GM23338 (cell line): ENCODE measurements around the gene LDLRAD2. TPM values are rescaled to one million over a fixed set of nuclear protein-coding genes. Genes with fewer than 3 reads are reported as not detected.

Experiments
- ATAC-seq: fragments of 200-7000 bp; cut with Tn5 transposase; 3 replicates; pipeline ENCODE4 v1.9.1; 2020
- DNase-seq: peaks from one replicate; pipeline ENCODE4 v3.0.0-alpha.2; 2015; ENCODE audit warnings: low spot score
- H2AFZ ChIP-seq: fragments of 200-600 bp; sonication (generic); 2 replicates; pipeline ENCODE4 v1.8.0; 2016; ENCODE audit warnings: antibody characterized with exemption, mild to moderate bottlenecking, moderate library complexity
- H3F3A ChIP-seq: fragments of 200-600 bp; sonication (generic); replicated peaks from 2 replicates; pipeline ENCODE4 v1.8.0; 2017; ENCODE audit warnings: antibody characterized with exemption, mixed run types, low read depth
- H3K27ac ChIP-seq: fragments of 200-600 bp; sonication (generic); 2 replicates; pipeline ENCODE4 v1.6.1; 2016; ENCODE audit warnings: low read depth
- H3K27me3 ChIP-seq: fragments of 200-600 bp; sonication (generic); 2 replicates; pipeline ENCODE4 v1.8.0; 2016; ENCODE audit warnings: mild to moderate bottlenecking, mixed run types, moderate library complexity; ENCODE audit not compliant: insufficient read depth
- H3K36me3 ChIP-seq: fragments of 200-600 bp; sonication (generic); 2 replicates; pipeline ENCODE4 v1.8.0; 2016; ENCODE audit warnings: mild to moderate bottlenecking; ENCODE audit not compliant: insufficient read depth
- H3K4me1 ChIP-seq: fragments of 200-600 bp; sonication (generic); 2 replicates; pipeline ENCODE4 v1.8.0; 2016; ENCODE audit warnings: mild to moderate bottlenecking, moderate library complexity; ENCODE audit not compliant: insufficient read depth
- H3K4me2 ChIP-seq: fragments of 200-600 bp; sonication (generic); 2 replicates; pipeline ENCODE4 v1.7.1; 2017; ENCODE audit warnings: mixed run types
- H3K4me3 ChIP-seq: fragments of 200-600 bp; sonication (generic); 2 replicates; pipeline ENCODE4 v1.6.1; 2016; ENCODE audit warnings: mixed run types
- H3K79me2 ChIP-seq: fragments of 200-600 bp; sonication (generic); replicated peaks from 2 replicates; pipeline ENCODE4 v1.8.0; 2017; ENCODE audit warnings: mild to moderate bottlenecking; ENCODE audit not compliant: insufficient read depth
- H3K9me2 ChIP-seq: fragments of 200-600 bp; sonication (generic); 2 replicates; pipeline ENCODE4 v1.8.0; 2017; ENCODE audit not compliant: insufficient read depth
- H4K20me1 ChIP-seq: fragments of 200-600 bp; sonication (generic); replicated peaks from 2 replicates; pipeline ENCODE4 v1.8.0; 2017; ENCODE audit warnings: mild to moderate bottlenecking; ENCODE audit not compliant: insufficient read depth
- H3K27ac Mint-ChIP-seq: 2 replicates; pipeline ENCODE4 v1.8.0; 2020; ENCODE audit warnings: inconsistent platforms, mild to moderate bottlenecking, moderate library complexity, mixed read lengths
- H3K27me3 Mint-ChIP-seq: 3 replicates; pipeline ENCODE4 v1.8.0; 2022; ENCODE audit warnings: low read depth, mild to moderate bottlenecking, moderate library complexity, mixed read lengths, inconsistent platforms; ENCODE audit not compliant: insufficient read depth, poor library complexity
- H3K36me3 Mint-ChIP-seq: 3 replicates; pipeline ENCODE4 v1.8.0; 2021; ENCODE audit warnings: low read depth, mild to moderate bottlenecking, inconsistent platforms, moderate library complexity, mixed read lengths
- H3K4me1 Mint-ChIP-seq: 3 replicates; pipeline ENCODE4 v1.8.0; 2020; ENCODE audit warnings: mild to moderate bottlenecking, inconsistent platforms, mixed read lengths
- H3K4me3 Mint-ChIP-seq: 3 replicates; pipeline ENCODE4 v1.8.0; 2021; ENCODE audit warnings: moderate library complexity, mild to moderate bottlenecking, inconsistent platforms, mixed read lengths
- H3K9me3 Mint-ChIP-seq: 3 replicates; pipeline ENCODE4 v1.8.0; 2020; ENCODE audit warnings: moderate library complexity, mild to moderate bottlenecking, inconsistent platforms, mixed read lengths
- CREB1 ChIP-seq: fragments of 250-450 bp; sonication (Bioruptor Pico); IDR thresholded peaks from 2 replicates; pipeline ENCODE4 v1.5.0; 2020; ENCODE audit warnings: low read depth, mild to moderate bottlenecking, moderate library complexity
- CTCF ChIP-seq, 2 experiments: fragments of 200-600 bp in 1 of 2; sonication (generic) in 1 of 2; conservative IDR thresholded peaks; 2 replicates each; pipeline versions ENCODE4 v1.5.1 to v1.6.1; 2016 to 2017; ENCODE audit warnings: antibody characterized with exemption in 2 of 2, low read depth in 2 of 2, mild to moderate bottlenecking in 2 of 2, moderate library complexity in 1 of 2
- EZH2 ChIP-seq: fragments of 200-600 bp; sonication (generic); IDR thresholded peaks from one replicate; pipeline ENCODE4 v1.8.0; 2017; ENCODE audit warnings: antibody characterized with exemption, mild to moderate bottlenecking, low read depth; ENCODE audit not compliant: unreplicated experiment
- EZH2phosphoT487 ChIP-seq: fragments of 200-600 bp; sonication (generic); IDR thresholded peaks from one replicate; pipeline ENCODE4 v1.8.1; 2018; ENCODE audit warnings: antibody characterized with exemption; ENCODE audit not compliant: unreplicated experiment
- NANOG ChIP-seq: IDR thresholded peaks from 2 replicates; pipeline ENCODE4 v1.6.1; 2016; ENCODE audit warnings: antibody characterized with exemption, borderline replicate concordance
- STAT1 ChIP-seq: IDR thresholded peaks from one replicate; pipeline ENCODE4 v1.6.1; 2016; ENCODE audit warnings: antibody characterized with exemption; ENCODE audit not compliant: unreplicated experiment
- ZNF114 ChIP-seq: fragments of 250-450 bp; sonication (Bioruptor Pico); IDR thresholded peaks from 2 replicates; pipeline ENCODE4 v1.5.0; 2020; ENCODE audit warnings: mild to moderate bottlenecking, moderate library complexity
- polyA plus RNA-seq: library from polyadenylated mRNA; unstranded; fragments of >200 nt; fragmentation: Nextera tagmentation; extraction: Ambion mirVana; gene quantifications from 2 replicates; pipeline ENCODE4 v1.2.1, GENCODE V29; 2016
- total RNA-seq: library from RNA; depleted of rRNA; stranded (reverse); fragments of >200 nt; shearing (Covaris generic); gene quantifications from 2 replicates; pipeline ENCODE4 v1.2.3, GENCODE V29; 2014
- TF ChIP-seq, protein P1 (sequence below): fragments of 250-450 bp; sonication (Bioruptor Pico); IDR thresholded peaks from 2 replicates; pipeline ENCODE4 v1.5.0; 2020; ENCODE audit warnings: mild to moderate bottlenecking, moderate library complexity

LDLRAD2 gene
- total and polyA plus RNA-seq, 2 experiments from 2014 or later: 1.6 to 5.8 TPM

GRCh38 chr1:21857840-21858670 is 46.0 kb downstream of the LDLRAD2 start:
- H3F3A ChIP-seq: no peaks in the 10 kb centered on the region
- DNase-seq (no peak), ATAC-seq (no peak)
- H3K9me3 Mint-ChIP-seq: no peaks in the 10 kb centered on the region
- no peak overlapping the region for H3K27ac Mint-ChIP-seq
- H3K4me2 ChIP-seq: no peak overlapping the region
- no peaks in the 10 kb centered on the region for H3K27me3 ChIP-seq
- no peaks in the 10 kb centered on the region for H3K4me1 ChIP-seq
- no peak overlapping the region for H2AFZ ChIP-seq
- H3K27me3 Mint-ChIP-seq: peaks cover 5% of the 10 kb centered on the region
- H3K79me2 ChIP-seq: no peaks in the 10 kb centered on the region
- H3K4me1 Mint-ChIP-seq: no peaks in the 10 kb centered on the region; the same call in 2 of the 3 replicates
- H3K9me2 ChIP-seq: no peaks in the 10 kb centered on the region
- no peak overlapping the region for H3K4me3 Mint-ChIP-seq
- H4K20me1 ChIP-seq: no peaks in the 10 kb centered on the region
- peaks cover 5% of the 10 kb centered on the region; the same call in 1 of the 2 replicates for H3K36me3 ChIP-seq
- H3K4me3 ChIP-seq: no peak overlapping the region
- H3K27ac ChIP-seq: no peak overlapping the region
- peaks cover 49% of the 10 kb centered on the region for H3K36me3 Mint-ChIP-seq
- TF ChIP-seq CTCF (conservative IDR thresholded peaks at IDR 0.05; ENCODE audit: low read depth in 2 of 2) (no peak), ZNF114 (no peak)

DNA sequence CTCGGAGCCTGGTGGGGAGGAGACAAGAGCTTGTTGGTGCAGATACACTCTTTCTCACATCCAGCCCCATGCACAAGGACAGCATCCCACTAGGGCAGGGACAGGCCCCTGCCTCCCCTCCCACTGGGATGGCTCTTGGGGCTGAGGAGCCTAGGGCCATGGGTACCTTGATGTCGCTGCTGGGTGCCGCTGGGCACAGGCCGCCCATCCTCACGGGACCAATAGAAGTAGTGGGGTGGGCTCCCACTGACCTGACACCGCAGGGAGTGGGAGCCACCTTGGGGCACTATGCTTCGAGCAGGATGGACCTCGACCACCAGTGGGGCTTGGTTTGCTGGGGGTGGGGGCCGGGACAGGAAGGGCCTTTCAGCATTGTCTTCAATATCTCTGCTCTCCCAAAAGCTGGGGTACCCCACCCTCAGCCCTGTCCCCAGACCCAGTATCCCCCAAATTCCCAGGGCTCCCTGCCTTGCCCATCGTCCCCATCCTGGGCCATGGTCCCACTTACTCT is 47.7 kb downstream of the LDLRAD2 start:
- Mint-ChIP-seq H3K4me3 (no peak overlapping the region), H3K4me1 (no peaks in the 10 kb centered on the region; the same call in 2 of the 3 replicates), H3K27me3 (peaks cover 7% of the 10 kb centered on the region), H3K27ac (no peak overlapping the region), H3K9me3 (no peaks in the 10 kb centered on the region), H3K36me3 (peaks cover 58% of the 10 kb centered on the region)
- Histone ChIP-seq H3K79me2 (no peaks in the 10 kb centered on the region), H3K9me2 (no peaks in the 10 kb centered on the region), H3K36me3 (peaks cover 5% of the 10 kb centered on the region; the same call in 1 of the 2 replicates), H4K20me1 (no peaks in the 10 kb centered on the region), H3K4me2 (no peak overlapping the region), H3K27ac (no peak overlapping the region), H3K4me1 (no peaks in the 10 kb centered on the region), H2AFZ (no peak overlapping the region), H3K4me3 (no peak overlapping the region), H3K27me3 (no peaks in the 10 kb centered on the region), H3F3A (no peaks in the 10 kb centered on the region)
- ATAC-seq: no peak
- DNase-seq: no peak
- TF ChIP-seq EZH2phosphoT487: no peak
- TF ChIP-seq STAT1: no peak
- TF ChIP-seq, protein P1, sequence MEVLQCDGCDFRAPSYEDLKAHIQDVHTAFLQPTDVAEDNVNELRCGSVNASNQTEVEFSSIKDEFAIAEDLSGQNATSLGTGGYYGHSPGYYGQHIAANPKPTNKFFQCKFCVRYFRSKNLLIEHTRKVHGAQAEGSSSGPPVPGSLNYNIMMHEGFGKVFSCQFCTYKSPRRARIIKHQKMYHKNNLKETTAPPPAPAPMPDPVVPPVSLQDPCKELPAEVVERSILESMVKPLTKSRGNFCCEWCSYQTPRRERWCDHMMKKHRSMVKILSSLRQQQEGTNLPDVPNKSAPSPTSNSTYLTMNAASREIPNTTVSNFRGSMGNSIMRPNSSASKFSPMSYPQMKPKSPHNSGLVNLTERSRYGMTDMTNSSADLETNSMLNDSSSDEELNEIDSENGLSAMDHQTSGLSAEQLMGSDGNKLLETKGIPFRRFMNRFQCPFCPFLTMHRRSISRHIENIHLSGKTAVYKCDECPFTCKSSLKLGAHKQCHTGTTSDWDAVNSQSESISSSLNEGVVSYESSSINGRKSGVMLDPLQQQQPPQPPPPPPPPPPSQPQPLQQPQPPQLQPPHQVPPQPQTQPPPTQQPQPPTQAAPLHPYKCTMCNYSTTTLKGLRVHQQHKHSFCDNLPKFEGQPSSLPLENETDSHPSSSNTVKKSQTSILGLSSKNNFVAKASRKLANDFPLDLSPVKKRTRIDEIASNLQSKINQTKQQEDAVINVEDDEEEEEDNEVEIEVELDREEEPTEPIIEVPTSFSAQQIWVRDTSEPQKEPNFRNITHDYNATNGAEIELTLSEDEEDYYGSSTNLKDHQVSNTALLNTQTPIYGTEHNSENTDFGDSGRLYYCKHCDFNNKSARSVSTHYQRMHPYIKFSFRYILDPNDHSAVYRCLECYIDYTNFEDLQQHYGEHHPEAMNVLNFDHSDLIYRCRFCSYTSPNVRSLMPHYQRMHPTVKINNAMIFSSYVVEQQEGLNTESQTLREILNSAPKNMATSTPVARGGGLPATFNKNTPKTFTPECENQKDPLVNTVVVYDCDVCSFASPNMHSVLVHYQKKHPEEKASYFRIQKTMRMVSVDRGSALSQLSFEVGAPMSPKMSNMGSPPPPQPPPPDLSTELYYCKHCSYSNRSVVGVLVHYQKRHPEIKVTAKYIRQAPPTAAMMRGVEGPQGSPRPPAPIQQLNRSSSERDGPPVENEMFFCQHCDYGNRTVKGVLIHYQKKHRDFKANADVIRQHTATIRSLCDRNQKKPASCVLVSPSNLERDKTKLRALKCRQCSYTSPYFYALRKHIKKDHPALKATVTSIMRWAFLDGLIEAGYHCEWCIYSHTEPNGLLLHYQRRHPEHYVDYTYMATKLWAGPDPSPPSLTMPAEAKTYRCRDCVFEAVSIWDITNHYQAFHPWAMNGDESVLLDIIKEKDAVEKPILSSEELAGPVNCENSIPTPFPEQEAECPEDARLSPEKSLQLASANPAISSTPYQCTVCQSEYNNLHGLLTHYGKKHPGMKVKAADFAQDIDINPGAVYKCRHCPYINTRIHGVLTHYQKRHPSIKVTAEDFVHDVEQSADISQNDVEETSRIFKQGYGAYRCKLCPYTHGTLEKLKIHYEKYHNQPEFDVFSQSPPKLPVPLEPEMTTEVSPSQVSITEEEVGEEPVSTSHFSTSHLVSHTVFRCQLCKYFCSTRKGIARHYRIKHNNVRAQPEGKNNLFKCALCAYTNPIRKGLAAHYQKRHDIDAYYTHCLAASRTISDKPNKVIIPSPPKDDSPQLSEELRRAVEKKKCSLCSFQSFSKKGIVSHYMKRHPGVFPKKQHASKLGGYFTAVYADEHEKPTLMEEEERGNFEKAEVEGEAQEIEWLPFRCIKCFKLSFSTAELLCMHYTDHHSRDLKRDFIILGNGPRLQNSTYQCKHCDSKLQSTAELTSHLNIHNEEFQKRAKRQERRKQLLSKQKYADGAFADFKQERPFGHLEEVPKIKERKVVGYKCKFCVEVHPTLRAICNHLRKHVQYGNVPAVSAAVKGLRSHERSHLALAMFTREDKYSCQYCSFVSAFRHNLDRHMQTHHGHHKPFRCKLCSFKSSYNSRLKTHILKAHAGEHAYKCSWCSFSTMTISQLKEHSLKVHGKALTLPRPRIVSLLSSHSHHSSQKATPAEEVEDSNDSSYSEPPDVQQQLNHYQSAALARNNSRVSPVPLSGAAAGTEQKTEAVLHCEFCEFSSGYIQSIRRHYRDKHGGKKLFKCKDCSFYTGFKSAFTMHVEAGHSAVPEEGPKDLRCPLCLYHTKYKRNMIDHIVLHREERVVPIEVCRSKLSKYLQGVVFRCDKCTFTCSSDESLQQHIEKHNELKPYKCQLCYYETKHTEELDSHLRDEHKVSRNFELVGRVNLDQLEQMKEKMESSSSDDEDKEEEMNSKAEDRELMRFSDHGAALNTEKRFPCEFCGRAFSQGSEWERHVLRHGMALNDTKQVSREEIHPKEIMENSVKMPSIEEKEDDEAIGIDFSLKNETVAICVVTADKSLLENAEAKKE (CRISPR knock-in tag): no peak
- TF ChIP-seq NANOG: no peak
- no peak for TF ChIP-seq ZNF114
- TF ChIP-seq CTCF (conservative IDR thresholded peaks at IDR 0.05; ENCODE audit: low read depth in 2 of 2): no peak
- no peak for TF ChIP-seq EZH2
- TF ChIP-seq CREB1 (CRISPR knock-in tag): no peak
